Common myeloid progenitor, CD34-positive (primary cell): Measurements from ENCODE around the gene C3.
A peak's percentile ranks its signal among the peaks of the same experiment; 100 is the strongest.

Experiments
- CTCF ChIA-PET: fragments of 350-600 bp; sonication (Branson Sonifier 250); formaldehyde crosslinking; loops from one replicate; lab custom pipeline; 2021; ENCODE audit warnings: antibody characterized with exemption; lab: Charles Lee
- POLR2A ChIA-PET: fragments of 350-600 bp; sonication (Branson Sonifier 250); formaldehyde crosslinking; loops from one replicate; lab custom pipeline; 2021; ENCODE audit warnings: antibody characterized with exemption; lab: Charles Lee
- DNase-seq, 3 donors: peaks; one replicate each; pipeline versions ENCODE4 v3.0.0 to v3.0.0-alpha.2; 2013
- H3K27ac ChIP-seq, 2 experiments: 1 replicate in 1 of 2; 2 replicates in 1 of 2; pipeline ENCODE4 v1.7.0; 2013; ENCODE audit warnings: inconsistent platforms in 2 of 2, low read length in 2 of 2, mild to moderate bottlenecking in 2 of 2, low read depth in 1 of 2, moderate library complexity in 1 of 2; ENCODE audit not compliant: severe bottlenecking in 2 of 2, insufficient read depth in 1 of 2, poor library complexity in 1 of 2
- H3K27me3 ChIP-seq, 5 experiments: replicated peaks in 2 of 5; 1 replicate in 3 of 5; 2 replicates in 2 of 5; pipeline versions ENCODE4 v1.6.1 to v1.7.0; 2013; ENCODE audit warnings: low read length in 4 of 5, mild to moderate bottlenecking in 2 of 5, moderate library complexity in 2 of 5, inconsistent platforms in 1 of 5; ENCODE audit not compliant: insufficient read depth in 5 of 5, control insufficient read depth in 4 of 5
- H3K36me3 ChIP-seq, 4 experiments: 1 replicate in 2 of 4; 2 replicates in 2 of 4; pipeline versions ENCODE4 v1.6.1 to v1.7.0; 2013; ENCODE audit warnings: low read length in 3 of 4, control low read depth in 1 of 4, mild to moderate bottlenecking in 1 of 4; ENCODE audit not compliant: control insufficient read depth in 4 of 4, insufficient read depth in 4 of 4
- H3K4me1 ChIP-seq, 4 experiments: 1 replicate in 3 of 4; 2 replicates in 1 of 4; pipeline versions ENCODE4 v1.6.1 to v1.7.1; 2013; ENCODE audit warnings: low read length in 3 of 4, mild to moderate bottlenecking in 3 of 4, control low read depth in 1 of 4, inconsistent platforms in 1 of 4, moderate library complexity in 1 of 4; ENCODE audit not compliant: control insufficient read depth in 4 of 4, insufficient read depth in 4 of 4; ENCODE audit errors: control extremely low read depth in 1 of 4
- H3K4me3 ChIP-seq, 7 experiments: 1 replicate in 4 of 7; 2 replicates in 3 of 7; pipeline versions ENCODE4 v1.5.1 to v1.7.0; 2013; ENCODE audit warnings: mild to moderate bottlenecking in 7 of 7, low read length in 6 of 7, moderate library complexity in 6 of 7, inconsistent platforms in 2 of 7, low read depth in 2 of 7, control low read depth in 1 of 7; ENCODE audit not compliant: insufficient read depth in 4 of 7, control insufficient read depth in 1 of 7; ENCODE audit errors: extremely low read depth in 1 of 7
- H3K9me3 ChIP-seq, 5 experiments: 1 replicate in 4 of 5; 2 replicates in 1 of 5; pipeline versions ENCODE4 v1.6.1 to v1.7.1; 2013; ENCODE audit warnings: low read length in 4 of 5, mild to moderate bottlenecking in 2 of 5, inconsistent platforms in 1 of 5, low read depth in 1 of 5, moderate library complexity in 1 of 5; ENCODE audit not compliant: control insufficient read depth in 4 of 5, insufficient read depth in 2 of 5; ENCODE audit errors: control extremely low read depth in 1 of 5
- WGBS: methylation state at CpG from one replicate; pipeline ENCODE4 v1.1.5; 2013; ENCODE audit not compliant: insufficient coverage; 5-methylcytosine and 5-hydroxymethylcytosine counted together

C3 gene

DNA sequence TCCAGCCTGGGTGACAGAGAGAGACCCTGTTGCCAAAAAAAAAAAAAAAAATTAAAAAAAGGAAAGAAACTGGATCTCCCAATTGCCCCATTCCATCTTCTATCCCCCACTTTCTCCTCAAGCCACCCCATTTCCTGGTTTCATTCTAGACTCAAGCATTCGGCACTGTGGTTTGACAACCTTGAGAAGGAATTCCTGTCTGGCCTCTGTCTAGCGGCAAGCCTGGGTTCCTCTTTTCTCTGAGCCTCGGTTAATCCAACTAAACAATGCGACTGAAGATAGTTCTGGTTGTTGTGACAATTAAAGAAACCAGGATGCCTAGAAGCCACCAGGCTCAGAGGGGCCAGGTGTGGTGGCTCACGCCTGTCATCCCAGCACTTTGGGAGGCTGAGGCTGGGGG, 3.3 kb upstream of the C3 start:
- DNase-seq: peak; percentile 56 to 83 (median 81)
- Histone ChIP-seq H3K4me3 (peak overlapping the region in 1 of 7 experiments; percentile 45), H3K9me3 (no peaks in the 10 kb centered on the region), H3K27me3 (no peaks in the 10 kb centered on the region), H3K4me1 (peaks cover 0 to 67% (median 53%) of the 10 kb centered on the region in 4 experiments), H3K36me3 (no peaks in the 10 kb centered on the region), H3K27ac (no peak overlapping the region)
- 0% methylated on average over 4 of the region's 5 CpGs for WGBS
- CTCF ChIA-PET: interaction anchor here (0.8 kb wide), 1 partner anchor 13 kb away, joined by 5 read pairs; no protein-coding TSS in a partner anchor
- POLR2A ChIA-PET: no interaction called here

GRCh38 chr19:6723108-6723618, 2.7 kb upstream of the C3 start:
- H3K4me1 ChIP-seq: peaks cover 0 to 62% (median 47%) of the 10 kb centered on the region in 4 experiments
- CTCF ChIA-PET: interaction anchor here (0.8 kb wide), 1 partner anchor 13 kb away, joined by 5 read pairs; no protein-coding TSS in a partner anchor
- POLR2A ChIA-PET: no interaction called here
- H3K27ac ChIP-seq: no peak overlapping the region
- WGBS: 16% methylated on average over 11 of the region's 13 CpGs
- peak overlapping the region in 2 of 7 experiments; percentile 32 to 45 for H3K4me3 ChIP-seq
- H3K9me3 ChIP-seq: no peaks in the 10 kb centered on the region
- no peak for DNase-seq
- no peaks in the 10 kb centered on the region for H3K27me3 ChIP-seq
- H3K36me3 ChIP-seq: no peaks in the 10 kb centered on the region

GRCh38 chr19:6721773-6722172, 1.3 kb upstream of the C3 start:
- no peaks in the 10 kb centered on the region for H3K9me3 ChIP-seq
- H3K4me1 ChIP-seq: peaks cover 0 to 59% (median 43%) of the 10 kb centered on the region in 4 experiments
- POLR2A ChIA-PET: interaction anchor here (0.6 kb wide), 1 partner anchor 79 kb away, joined by 3 read pairs; no protein-coding TSS in a partner anchor
- H3K4me3 ChIP-seq: peak overlapping the region in 2 of 7 experiments; percentile 26 to 28
- CTCF ChIA-PET: interaction anchor here (0.7 kb wide), 1 partner anchor 14 kb away, joined by 3 read pairs; no protein-coding TSS in a partner anchor
- H3K36me3 ChIP-seq: no peaks in the 10 kb centered on the region
- H3K27me3 ChIP-seq: no peaks in the 10 kb centered on the region
- peak overlapping the region in 1 of 2 experiments; percentile 14 for H3K27ac ChIP-seq
- 94% methylated on average over 2 of the region's 5 CpGs for WGBS
- peak in 2 of 3 donors; percentile 46 to 77 for DNase-seq

GRCh38 chr19:6721138-6721474, 656 bp upstream of the C3 start:
- CTCF ChIA-PET: interaction anchor here (1.1 kb wide), 1 partner anchor 88 kb away, joined by 3 read pairs; no protein-coding TSS in a partner anchor
- no peak overlapping the region for H3K4me3 ChIP-seq
- POLR2A ChIA-PET: interaction anchor here (0.6 to 1.0 kb wide), 2 partner anchors 17 to 80 kb away, joined by 3 read pairs; partner anchors contain the start of gene GPR108
- H3K27me3 ChIP-seq: no peaks in the 10 kb centered on the region
- H3K36me3 ChIP-seq: no peaks in the 10 kb centered on the region
- no peaks in the 10 kb centered on the region for H3K9me3 ChIP-seq
- no peak for DNase-seq
- H3K4me1 ChIP-seq: peaks cover 0 to 59% (median 43%) of the 10 kb centered on the region in 4 experiments
- no peak overlapping the region for H3K27ac ChIP-seq

DNA sequence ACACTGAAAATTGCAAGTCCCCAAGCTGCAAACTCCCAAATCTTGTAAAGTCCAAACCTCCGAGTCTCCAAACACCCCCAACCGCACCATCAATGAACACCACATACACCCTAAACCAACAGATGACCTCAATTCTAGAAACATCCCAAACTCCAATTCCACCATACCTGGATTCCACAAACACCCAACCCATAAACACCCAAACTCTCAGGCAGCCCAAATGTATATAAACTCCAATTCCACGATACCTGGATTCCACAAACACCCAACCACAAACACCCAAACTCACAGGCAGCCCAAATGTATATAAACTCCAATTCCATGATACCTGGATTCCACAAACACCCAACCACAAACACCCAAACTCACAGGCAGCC, 470 bp downstream of the C3 start:
- no peaks in the 10 kb centered on the region for H3K9me3 ChIP-seq
- no peaks in the 10 kb centered on the region for H3K36me3 ChIP-seq
- DNase-seq: no peak
- H3K4me3 ChIP-seq: no peak overlapping the region
- H3K27ac ChIP-seq: no peak overlapping the region
- ChIA-PET POLR2A (interaction anchor here (1.0 kb wide), 1 partner anchor 18 kb away, joined by 3 read pairs; the partner anchor contains the start of gene GPR108), CTCF (interaction anchor here (1.1 kb wide), 1 partner anchor 87 kb away, joined by 3 read pairs; no protein-coding TSS in a partner anchor)
- no peaks in the 10 kb centered on the region for H3K27me3 ChIP-seq
- peaks cover 0 to 50% (median 40%) of the 10 kb centered on the region in 4 experiments for H3K4me1 ChIP-seq
- 100% methylated on average over 3 of the region's 3 CpGs for WGBS

GRCh38 chr19:6719540-6719861, 949 bp downstream of the C3 start:
- no peaks in the 10 kb centered on the region for H3K9me3 ChIP-seq
- H3K4me3 ChIP-seq: no peak overlapping the region
- no peak for DNase-seq
- H3K36me3 ChIP-seq: no peaks in the 10 kb centered on the region
- 97% methylated on average over 5 of the region's 6 CpGs for WGBS
- peaks cover 0 to 45% (median 36%) of the 10 kb centered on the region in 4 experiments for H3K4me1 ChIP-seq
- no peak overlapping the region for H3K27ac ChIP-seq
- H3K27me3 ChIP-seq: no peaks in the 10 kb centered on the region
- POLR2A ChIA-PET: no interaction called here
- CTCF ChIA-PET: no interaction called here

- H3K9me3 ChIP-seq: no peaks in the 10 kb centered on the region
- H3K27ac ChIP-seq: no peak overlapping the region
- POLR2A ChIA-PET: no interaction called here
- CTCF ChIA-PET: no interaction called here
- no peak overlapping the region for H3K4me3 ChIP-seq
- WGBS: 91% methylated on average over 20 of the region's 21 CpGs
- H3K36me3 ChIP-seq: no peaks in the 10 kb centered on the region
- H3K4me1 ChIP-seq: peaks cover 0 to 40% (median 31%) of the 10 kb centered on the region in 4 experiments
- H3K27me3 ChIP-seq: no peaks in the 10 kb centered on the region
- DNase-seq: peak; percentile 74 to 78 (median 76)
Observed at GRCh38 chr19:6718741-6719539, 1.5 kb downstream of the C3 start.
